Measurements from ENCODE around the gene SPATA22.
"Not testable (repeated sequence)": the region's sequence is repeated elsewhere in the genome, so short reads cannot be mapped to it uniquely, and the experiment has no call there.

The SPATA22 gene, protein sequence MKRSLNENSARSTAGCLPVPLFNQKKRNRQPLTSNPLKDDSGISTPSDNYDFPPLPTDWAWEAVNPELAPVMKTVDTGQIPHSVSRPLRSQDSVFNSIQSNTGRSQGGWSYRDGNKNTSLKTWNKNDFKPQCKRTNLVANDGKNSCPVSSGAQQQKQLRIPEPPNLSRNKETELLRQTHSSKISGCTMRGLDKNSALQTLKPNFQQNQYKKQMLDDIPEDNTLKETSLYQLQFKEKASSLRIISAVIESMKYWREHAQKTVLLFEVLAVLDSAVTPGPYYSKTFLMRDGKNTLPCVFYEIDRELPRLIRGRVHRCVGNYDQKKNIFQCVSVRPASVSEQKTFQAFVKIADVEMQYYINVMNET

DNA sequence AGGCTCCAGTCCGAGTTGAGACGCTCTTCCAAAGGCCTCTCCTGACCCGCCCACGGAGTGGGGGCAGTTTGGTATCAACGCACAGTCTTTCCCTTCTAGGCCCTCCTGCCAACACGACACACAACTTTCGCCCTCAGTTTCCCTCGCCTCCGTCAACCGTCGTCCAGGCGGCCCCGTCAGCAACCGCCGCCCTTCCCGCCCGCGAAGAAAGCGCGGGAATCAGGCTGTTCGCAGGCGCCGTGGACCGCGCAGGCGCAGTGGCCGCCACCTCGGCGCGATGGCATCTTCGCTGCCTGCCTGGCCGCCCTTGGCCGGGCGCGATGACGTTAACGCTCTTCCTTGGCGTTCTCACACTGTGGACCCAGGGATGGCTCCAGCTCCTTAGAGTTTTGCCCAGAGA, at the start of gene SPATA22:
Gene SPATA22, minus strand, starts transcription at position 221 of the 400 bp plus-strand sequence. CDS start 2,494 bp downstream, outside the sequence.
- no peak for FAIRE-seq

DNA sequence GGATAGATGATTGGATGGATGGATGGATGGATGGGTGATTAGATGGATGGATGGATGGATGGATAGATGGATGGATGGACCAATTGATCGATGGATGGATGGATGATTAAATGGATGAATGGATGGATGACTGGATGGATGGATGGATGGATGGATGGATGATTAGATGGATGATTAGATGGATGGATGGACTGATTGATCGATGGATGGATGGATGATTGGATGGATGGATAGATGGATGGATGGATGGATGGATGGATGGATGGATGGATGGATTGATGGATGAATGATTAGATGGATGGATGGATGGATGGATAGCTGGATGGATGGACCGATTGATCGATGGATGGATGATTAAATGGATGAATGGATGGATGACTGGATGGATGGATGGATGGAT, 47.9 kb upstream of the SPATA22 start:
- FAIRE-seq, result not testable (repeated sequence)

GRCh38 chr17:3514873-3515272, 43.3 kb upstream of the SPATA22 start:
- FAIRE-seq, result no peak

DNA sequence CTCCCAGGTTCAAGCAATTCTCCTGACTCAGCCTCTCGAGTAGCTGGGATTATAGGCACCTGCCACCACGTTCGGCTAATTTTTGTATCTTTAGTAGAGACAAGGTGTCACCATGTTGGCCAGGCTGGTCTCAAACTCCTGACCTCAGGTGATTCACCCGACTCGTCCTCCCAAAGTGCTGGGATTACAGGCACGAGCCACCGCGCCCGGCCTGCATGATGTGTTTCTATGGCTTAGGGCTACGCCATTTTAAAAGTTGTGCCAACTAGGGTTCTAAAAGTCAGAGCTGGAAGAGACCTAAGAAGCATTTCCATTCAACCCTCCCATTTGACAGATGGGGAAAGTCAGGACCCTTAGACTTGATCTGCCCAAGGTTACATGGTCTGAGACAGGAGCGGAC, 42.5 kb upstream of the SPATA22 start:
- FAIRE-seq, result not testable (repeated sequence)

GRCh38 chr17:3513305-3514035, 41.9 kb upstream of the SPATA22 start:
- FAIRE-seq, result no peak

DNA sequence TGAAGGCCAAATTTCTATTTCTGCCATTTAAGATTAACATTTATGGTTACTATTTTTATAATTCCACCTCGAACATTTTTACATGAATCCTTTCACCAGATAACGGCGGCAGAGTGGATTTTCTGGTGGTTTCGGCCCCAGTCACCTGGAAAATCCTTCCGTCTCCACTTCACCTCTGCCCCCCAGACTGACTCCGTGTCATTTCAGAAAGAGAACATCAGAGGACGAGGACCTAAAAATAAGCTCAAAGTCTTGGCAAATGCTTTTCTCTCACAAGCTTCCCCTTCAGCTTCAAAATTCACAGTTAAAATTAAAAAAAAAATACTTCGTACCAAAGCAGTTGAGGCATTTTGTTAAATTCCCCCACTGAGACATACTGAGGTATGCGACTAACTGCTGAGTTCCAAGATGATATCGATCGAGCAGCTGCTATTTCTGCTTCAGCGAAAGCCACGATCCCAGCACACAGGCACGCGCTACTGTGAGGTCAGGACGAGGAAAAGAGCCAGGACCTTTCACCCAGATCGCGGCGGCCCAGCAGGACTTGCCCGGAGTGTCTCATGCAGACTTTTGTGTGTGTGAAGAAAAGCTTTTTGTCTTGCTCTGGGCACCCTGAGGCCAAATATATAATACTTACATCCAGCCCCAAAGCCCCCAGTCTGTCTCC, 41.0 kb upstream of the SPATA22 start:
- FAIRE-seq, result no peak

DNA sequence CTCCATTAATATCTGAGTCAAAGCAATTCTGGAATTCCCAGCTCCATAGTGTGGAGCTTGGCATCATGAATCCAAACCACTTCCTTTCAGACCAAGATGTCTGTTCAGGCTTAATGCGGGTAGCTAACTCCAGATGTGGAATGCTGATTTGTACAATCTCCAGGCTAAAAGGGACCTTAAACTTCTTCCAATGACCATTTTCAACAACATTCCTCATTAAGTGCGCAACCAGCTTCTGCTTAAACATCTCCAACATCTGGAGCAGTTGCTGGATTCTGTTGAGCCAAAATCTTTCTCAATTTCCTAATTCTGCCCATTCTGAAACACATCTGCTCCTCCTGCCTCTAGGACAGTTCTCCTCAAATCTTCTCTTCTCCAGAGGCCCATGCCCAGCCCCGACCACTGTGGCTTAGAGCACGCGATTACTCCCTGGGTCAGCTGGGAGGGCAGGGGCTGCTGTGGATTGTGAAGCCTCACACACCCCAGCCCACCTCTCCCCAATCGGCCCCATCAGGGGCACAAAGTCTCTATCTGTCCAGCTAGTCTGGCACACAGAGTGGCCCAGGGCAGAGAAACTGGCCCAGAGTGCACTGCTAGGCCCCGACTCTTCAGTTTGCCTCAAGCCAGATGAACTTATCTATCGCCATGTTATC, 40.4 kb upstream of the SPATA22 start:
- FAIRE-seq, result no peak

DNA sequence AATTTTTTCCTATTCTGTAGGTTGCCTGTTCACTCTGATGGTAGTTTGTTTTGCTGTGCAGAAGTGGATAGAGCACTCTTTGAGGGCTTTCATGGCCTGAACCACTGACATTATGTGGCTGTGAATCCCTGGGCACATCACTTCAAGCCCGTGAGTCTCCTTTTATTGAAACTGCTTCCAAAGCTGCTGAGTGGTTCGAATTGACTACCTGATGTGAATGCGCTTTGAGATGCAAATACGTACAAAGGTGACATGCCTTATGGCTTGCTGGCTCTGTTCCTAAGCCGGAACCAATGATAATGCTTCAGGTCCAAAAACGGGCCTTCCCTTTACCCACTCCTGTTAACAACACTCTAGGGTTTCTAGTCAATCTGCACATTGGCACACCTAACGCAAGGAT, 38.5 kb upstream of the SPATA22 start:
- no peak for FAIRE-seq

DNA sequence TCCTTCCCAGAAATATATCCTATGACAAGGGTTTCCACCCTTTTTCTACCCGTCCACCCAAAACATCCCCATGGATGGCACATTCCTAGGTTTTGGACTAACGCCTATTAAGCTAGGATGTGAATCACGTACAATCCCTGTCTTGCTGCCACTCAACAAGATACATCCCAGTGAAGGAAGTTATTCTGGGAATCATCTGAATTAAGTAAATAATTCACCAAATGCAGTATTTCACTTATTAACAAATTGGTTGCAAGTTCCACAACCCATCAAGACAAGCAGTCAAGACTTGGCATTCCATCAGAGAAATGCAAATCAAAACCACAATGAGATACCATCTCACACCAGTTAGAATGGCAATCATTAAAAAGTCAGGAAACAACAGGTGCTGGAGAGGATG, 36.2 kb upstream of the SPATA22 start:
- no peak for FAIRE-seq

GRCh38 chr17:3507071-3507470, 35.5 kb upstream of the SPATA22 start:
- FAIRE-seq, result no peak

DNA sequence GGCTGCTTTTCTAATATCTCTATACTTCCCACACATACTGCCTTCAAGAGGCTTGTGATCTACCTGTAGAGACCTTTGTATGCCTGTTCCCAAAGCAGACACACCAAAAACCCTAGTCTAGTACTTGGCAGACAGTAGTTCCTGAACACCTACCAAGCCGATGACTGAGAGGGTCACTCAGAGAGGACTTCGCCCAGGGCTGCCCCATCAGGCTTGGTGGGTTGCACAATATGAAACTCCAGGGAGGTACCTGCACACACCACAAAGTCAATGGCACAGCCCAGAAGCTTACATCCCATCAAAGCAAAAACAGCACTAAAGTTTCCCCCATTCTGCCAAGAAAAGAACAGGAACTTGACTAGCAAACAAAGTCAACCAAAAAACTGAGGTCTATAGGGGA, 34.4 kb upstream of the SPATA22 start:
- no peak for FAIRE-seq

- no peak for FAIRE-seq
These were observed 33.4 kb upstream of the SPATA22 start for GRCh38 chr17:3505008-3505407.

- no peak for FAIRE-seq
These were observed 31.7 kb upstream of the SPATA22 start for GRCh38 chr17:3503285-3503684.

DNA sequence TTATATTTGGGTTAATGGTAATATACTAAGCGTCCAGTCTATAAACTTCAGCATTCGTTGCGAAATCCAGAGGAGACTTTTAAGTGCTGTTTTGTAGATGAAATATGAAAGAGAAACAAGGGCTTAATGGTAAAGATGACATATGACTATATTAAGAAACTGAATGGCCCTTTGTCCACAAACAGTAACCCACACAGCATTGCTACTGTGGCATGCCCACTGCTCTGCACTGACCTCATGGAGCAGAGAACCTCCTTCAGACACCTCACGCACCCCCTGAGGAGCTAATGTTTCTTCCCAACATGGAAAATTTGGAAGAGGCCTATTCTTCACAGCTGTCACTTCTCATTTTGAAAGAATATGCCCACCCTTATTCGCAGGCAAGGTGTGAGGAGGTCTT, 30.8 kb upstream of the SPATA22 start:
- no peak for FAIRE-seq

GRCh38 chr17:3501344-3501743, 29.7 kb upstream of the SPATA22 start:
- FAIRE-seq, result no peak

DNA sequence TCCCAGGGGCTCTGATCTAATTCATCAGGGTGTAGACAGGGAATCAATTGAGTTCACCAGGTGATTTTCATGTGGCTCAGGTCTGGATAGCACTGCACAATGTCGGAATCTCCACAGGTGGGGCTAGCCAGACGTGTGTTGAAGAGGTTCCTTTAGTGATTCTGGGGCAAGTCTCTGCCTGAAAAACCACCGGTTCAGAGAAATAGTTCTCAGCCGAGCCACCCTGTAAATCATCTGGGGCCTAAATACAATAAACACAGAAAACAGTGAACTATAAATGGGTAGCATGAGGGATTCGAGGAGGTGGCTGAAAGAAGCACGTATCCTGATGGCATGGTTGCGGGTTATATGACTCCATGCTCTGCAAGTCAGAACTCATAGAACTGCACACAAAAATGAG, 25.5 kb upstream of the SPATA22 start:
- no peak for FAIRE-seq

DNA sequence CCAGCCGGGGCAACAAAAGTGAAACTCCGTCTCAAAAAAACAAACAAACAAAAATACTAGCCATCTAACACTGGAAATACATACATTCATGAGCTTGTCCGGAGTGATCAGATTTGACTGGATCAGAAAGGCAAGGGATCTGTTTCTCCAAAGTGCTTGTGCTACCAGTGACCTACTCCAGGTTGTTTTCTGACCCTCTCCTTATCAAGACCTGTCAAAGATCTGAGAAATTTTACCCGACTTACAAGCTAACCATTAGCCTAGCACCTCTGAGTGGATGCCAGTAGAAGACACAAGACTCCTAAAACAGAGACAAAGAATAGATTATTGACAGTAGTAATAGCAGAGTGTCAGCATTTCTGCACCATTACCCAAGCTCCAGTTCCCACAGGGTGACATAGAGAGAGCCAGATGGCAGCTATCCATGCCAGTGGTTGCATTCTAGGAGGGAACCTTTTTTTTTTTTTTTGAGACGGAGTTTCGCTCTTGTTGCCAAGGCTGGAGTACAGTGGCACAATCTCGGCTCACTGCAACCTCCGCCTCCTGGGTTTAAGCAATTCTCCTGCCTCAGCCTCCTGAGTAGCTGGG, 14.0 kb upstream of the SPATA22 start:
- FAIRE-seq, result no peak

DNA sequence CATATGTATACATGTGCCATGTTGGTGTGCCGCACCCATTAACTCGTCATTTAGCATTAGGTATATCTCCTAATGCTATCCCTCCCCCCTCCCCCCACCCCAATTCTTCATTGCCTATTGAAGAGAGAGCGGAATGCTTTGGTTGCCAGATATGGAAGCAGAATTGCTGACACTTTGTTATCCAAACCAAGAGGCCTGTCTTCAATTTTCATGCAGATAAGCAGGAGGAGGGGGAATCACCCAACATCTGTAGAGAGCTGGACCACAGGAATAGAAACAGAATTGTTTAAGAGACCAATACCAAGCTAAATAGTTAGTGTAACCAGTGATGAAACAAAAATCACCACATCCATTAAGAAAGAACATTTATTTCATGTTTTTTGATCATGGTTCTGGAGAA, 11.2 kb upstream of the SPATA22 start:
- no peak for FAIRE-seq

DNA sequence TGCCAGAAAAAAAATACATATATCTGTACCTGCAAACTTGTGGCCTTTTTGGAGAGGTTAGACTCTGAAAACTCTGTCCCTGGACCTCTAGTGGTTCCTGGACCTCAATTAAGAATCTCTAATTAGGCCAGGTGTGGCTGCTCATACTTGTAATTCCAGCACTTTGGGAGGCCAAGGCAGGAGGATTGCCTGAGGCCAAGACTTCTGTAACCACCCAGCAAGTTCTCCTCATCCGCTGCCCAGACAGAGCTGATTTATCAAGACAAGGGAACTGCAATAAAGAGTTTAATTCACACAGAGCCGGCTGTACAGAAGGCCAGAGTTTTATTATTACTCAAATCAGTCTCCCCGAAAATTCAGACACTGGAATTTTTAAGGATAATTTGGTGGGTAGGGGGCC, 8.4 kb upstream of the SPATA22 start:
- FAIRE-seq, result no peak

DNA sequence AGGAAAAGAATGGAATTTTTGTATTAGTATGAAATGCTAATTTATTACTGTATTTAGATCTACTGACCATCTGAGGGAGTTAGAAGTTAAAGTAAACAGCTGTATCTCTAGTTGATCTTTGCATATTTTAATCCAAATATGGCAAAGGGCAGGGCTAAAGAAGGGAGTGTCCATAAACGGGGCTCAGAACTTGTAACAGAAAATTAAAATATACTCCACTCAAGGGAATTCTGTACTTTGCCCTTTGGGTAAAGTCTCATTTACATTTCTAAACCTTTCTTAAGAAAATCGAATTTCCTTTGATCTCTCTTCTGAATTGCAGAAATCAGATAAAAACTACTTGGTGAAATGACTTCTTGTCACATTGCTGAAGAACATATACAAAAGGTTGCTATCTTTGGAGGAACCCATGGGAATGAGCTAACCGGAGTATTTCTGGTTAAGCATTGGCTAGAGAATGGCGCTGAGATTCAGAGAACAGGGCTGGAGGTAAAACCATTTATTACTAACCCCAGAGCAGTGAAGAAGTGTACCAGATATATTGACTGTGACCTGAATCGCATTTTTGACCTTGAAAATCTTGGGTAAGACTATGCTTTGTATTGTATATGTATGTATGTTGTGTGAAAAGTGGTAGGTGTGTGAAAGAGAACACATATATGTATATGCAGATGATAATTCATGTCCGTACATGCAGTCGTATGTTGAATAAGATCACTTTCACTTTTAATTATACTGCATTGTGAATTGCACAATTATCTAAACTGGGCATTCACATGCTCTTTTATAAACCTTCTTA, 4.4 kb upstream of the SPATA22 start, which contains the start of gene ASPA:
Gene ASPA, plus strand, starts transcription at position 186 of the 799 bp plus-strand sequence. Its CDS starts 163 bp downstream, at position 349.
- no peak for FAIRE-seq

DNA sequence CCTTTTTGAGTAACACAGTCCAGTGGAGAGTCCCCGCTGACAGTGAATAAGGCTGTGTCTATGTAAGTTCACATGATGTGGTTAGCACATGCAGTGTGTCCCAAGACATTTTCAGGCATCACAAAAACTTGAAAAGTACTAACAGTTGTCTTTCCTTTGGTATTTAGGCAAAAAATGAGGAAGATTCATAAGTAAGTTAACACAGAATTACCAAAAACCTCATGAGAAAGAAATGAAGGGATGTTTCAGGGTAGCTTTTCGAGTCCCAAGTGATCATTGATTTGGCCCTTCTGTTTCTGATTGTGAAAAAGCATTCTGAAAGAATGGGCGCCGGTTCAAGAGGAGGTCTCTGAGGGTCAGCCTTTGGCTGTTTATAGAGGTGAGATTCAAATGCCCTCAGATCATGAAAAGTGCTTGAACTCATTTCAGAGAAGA, 3.6 kb upstream of the SPATA22 start:
- FAIRE-seq, result no peak

DNA sequence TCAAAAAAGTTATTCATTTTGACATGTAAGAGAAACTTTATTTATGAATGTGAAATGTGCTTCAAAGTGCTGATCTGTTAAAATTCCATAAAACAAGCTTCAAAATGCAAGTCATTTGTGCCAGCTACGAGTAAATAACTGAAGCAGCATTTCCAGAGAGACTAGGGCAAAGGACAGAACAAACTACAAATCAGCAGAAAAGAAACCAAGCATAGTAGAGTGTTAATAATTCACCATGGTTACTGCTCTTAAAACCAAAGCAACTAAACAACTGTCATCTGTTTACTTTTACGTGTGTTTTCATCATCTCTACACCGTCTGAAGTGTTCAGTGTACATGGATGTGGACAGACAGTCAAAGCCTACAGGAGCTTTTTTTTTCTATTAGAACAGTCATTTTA, 2.6 kb upstream of the SPATA22 start:
- FAIRE-seq, result no peak
